Measurements from ENCODE around the gene SSBP3. TPM values are rescaled to one million over a fixed set of nuclear protein-coding genes. Genes with fewer than 3 reads are reported as not detected.
A peak's percentile ranks its signal among the peaks of the same experiment; 100 is the strongest.

The SSBP3 gene
- total and polyA plus RNA-seq, 9 of the 15 experiments (the other 6 are each of a cell fraction or from before 2014, with no cell fraction given), result 8.7 to 108 (median 33.8) TPM

GRCh38 chr1:54360165-54361005, 45.8 kb downstream of the SSBP3 start (continued):
- TF ChIP-seq REST (IDR thresholded peaks at IDR 0.05; ENCODE audit: borderline replicate concordance) (peak; percentile 36; the same call in 1 of the 2 replicates), REST (CRISPR knock-in tag; IDR thresholded peaks at IDR 0.05; ENCODE audit: low read depth) (no peak), CTCF (IDR thresholded peaks at IDR 0.05 in 2 of 3, conservative IDR thresholded peaks at IDR 0.05 in 1 of 3; ENCODE audit: insufficient read depth in 2 of 3, low read depth in 1 of 3, low read length in 3 of 3) (peak; percentile 16 to 61 (median 44); a peak in 4 of 6 replicates), HDAC2 (IDR thresholded peaks at IDR 0.05) (0 out of 2 replicates have a peak, but pooled peaks have one; percentile 10), DEAF1 (CRISPR knock-in tag; IDR thresholded peaks at IDR 0.05) (0 out of 2 replicates have a peak, but pooled peaks have one; percentile 23), ZNF584 (CRISPR knock-in tag; IDR thresholded peaks at IDR 0.05; ENCODE audit: low read depth) (no peak), MEF2A (IDR thresholded peaks at IDR 0.05; ENCODE audit: control insufficient read depth, low read depth, low read length) (no peak), CXXC5 (CRISPR knock-in tag; IDR thresholded peaks at IDR 0.05) (no peak), SMARCA5 (IDR thresholded peaks at IDR 0.05) (0 out of 2 replicates have a peak, but pooled peaks have one; percentile 59), ZNF121 (CRISPR knock-in tag; conservative IDR thresholded peaks at IDR 0.05) (peak; percentile 37; the same call in 1 of the 2 replicates), FOXM1 (IDR thresholded peaks at IDR 0.05; ENCODE audit: low read depth) (no peak), FOXM1 (CRISPR knock-in tag; IDR thresholded peaks at IDR 0.05; ENCODE audit: low read depth) (no peak), ZNF143 (CRISPR knock-in tag; IDR thresholded peaks at IDR 0.05) (no peak), RAD21 (CRISPR knock-in tag; conservative IDR thresholded peaks at IDR 0.05 in 1 of 2, IDR thresholded peaks at IDR 0.05 in 1 of 2) (peak; percentile 53 to 59; a peak in 3 of 4 replicates), XRCC3 (IDR thresholded peaks at IDR 0.05) (no peak), NCOR1 (IDR thresholded peaks at IDR 0.05) (no peak)
